ENCODE results near the gene GPAT2.
"Not testable (repeated sequence)": the region's sequence is repeated elsewhere in the genome, so short reads cannot be mapped to it uniquely, and the experiment has no call there.

GRCh38 chr2:95991351-95992094, 43.2 kb downstream of the GPAT2 start, which contains the start of gene ANKRD36C:
- not testable (repeated sequence) for TF ChIP-seq CTCF (conservative IDR thresholded peaks at IDR 0.05); EZH2 (IDR thresholded peaks at IDR 0.05; ENCODE audit: low read depth)
